BJ (cell line): Measurements from ENCODE around the gene NDUFB10. TPM values are rescaled to one million over a fixed set of nuclear protein-coding genes. Genes with fewer than 3 reads are reported as not detected.

Experiments
- CTCF ChIA-PET: fragments of 350-600 bp; formaldehyde crosslinking; extraction: SDS; loops from one replicate; lab custom pipeline; 2021; ENCODE audit warnings: antibody characterized with exemption, inconsistent platforms; lab: Yijun Ruan, JAX
- POLR2A ChIA-PET: fragments of 300-600 bp; sonication (Branson Sonifier 250); formaldehyde crosslinking; extraction: SDS; loops from one replicate; lab custom pipeline; 2021; ENCODE audit warnings: antibody characterized with exemption; lab: Charles Lee
- DNase-seq: peaks from one replicate; pipeline ENCODE4 v3.0.0-alpha.2; 2011; ENCODE audit warnings: low read depth
- H3K27me3 ChIP-seq: 2 replicates; pipeline ENCODE4 v1.6.0; 2011; ENCODE audit warnings: low read length; ENCODE audit not compliant: control insufficient read depth, insufficient read depth
- H3K36me3 ChIP-seq: 2 replicates; pipeline ENCODE4 v1.5.1; 2011; ENCODE audit warnings: low read length; ENCODE audit not compliant: control insufficient read depth, insufficient read depth
- H3K4me3 ChIP-seq: 2 replicates; pipeline ENCODE4 v1.5.1; 2011; ENCODE audit warnings: low read depth, mild to moderate bottlenecking, control low read depth, low read length
- polyA plus RNA-seq: library from polyadenylated mRNA; depleted of rRNA; stranded (reverse); fragments of >200 nt; gene quantifications from 2 replicates; pipeline ENCODE4 v1.2.3, GENCODE V29; 2011
- TF ChIP-seq, protein P1 (sequence below): IDR thresholded peaks from 2 replicates; pipeline ENCODE4 v1.5.1; 2011; ENCODE audit warnings: low read depth, mild to moderate bottlenecking, control low read depth, inconsistent platforms, low read length, moderate library complexity; ENCODE audit not compliant: insufficient read depth

Gene NDUFB10
- polyA plus RNA-seq, 1 experiment = 183 TPM

DNA sequence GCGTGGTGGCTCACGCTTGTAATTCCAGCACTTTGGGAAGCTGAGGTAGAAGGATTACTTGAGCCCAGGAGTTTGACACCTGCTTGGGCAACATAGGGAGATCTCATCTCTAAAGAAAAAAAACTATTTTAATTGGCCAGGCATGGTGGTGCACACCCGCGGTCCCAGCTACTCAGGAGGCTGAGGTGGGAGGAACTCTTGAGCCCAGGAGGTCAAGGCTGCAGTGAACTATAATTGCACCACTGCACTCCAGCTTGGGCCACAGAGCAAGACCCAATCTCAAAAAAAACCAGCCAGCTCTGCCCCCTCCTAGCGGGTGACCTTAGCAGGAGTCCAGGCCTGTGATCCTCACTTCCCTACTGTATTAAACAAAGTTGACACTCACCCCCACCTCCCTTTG lies 35.2 kb upstream of the NDUFB10 start:
- no peak overlapping the region for H3K4me3 ChIP-seq
- no peak for DNase-seq
- CTCF ChIA-PET = interaction anchor here (1.4 to 2.7 kb wide), 4 partner anchors 9 to 60 kb away, joined by 4 to 23 read pairs (median 7); no protein-coding TSS in a partner anchor
- H3K36me3 ChIP-seq = no peaks in the 10 kb centered on the region
- TF ChIP-seq, protein P1, sequence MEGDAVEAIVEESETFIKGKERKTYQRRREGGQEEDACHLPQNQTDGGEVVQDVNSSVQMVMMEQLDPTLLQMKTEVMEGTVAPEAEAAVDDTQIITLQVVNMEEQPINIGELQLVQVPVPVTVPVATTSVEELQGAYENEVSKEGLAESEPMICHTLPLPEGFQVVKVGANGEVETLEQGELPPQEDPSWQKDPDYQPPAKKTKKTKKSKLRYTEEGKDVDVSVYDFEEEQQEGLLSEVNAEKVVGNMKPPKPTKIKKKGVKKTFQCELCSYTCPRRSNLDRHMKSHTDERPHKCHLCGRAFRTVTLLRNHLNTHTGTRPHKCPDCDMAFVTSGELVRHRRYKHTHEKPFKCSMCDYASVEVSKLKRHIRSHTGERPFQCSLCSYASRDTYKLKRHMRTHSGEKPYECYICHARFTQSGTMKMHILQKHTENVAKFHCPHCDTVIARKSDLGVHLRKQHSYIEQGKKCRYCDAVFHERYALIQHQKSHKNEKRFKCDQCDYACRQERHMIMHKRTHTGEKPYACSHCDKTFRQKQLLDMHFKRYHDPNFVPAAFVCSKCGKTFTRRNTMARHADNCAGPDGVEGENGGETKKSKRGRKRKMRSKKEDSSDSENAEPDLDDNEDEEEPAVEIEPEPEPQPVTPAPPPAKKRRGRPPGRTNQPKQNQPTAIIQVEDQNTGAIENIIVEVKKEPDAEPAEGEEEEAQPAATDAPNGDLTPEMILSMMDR = no peak
- H3K27me3 ChIP-seq = peaks cover 23% of the 10 kb centered on the region
- POLR2A ChIA-PET = no interaction called here

DNA sequence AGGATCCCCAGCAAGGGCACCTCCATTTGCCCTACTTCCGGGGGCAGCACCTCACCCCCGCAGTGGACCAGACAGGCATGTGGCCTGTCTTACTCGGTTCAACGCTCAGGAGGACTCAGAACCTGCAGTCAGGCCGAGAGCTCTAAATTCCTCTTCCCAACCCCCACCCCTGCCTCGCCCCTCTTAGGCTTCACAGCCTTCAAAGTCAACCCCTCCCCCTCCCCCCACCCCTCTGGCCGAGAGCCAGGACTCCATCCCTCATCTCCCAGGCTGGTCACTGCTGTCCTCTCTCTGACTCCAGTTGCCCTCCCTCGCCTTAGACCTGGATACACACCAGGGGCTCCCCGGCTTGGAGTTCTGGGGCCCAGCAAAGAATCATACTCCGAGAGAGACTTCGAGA lies 33.1 kb upstream of the NDUFB10 start:
- ChIA-PET CTCF (no interaction called here), POLR2A (no interaction called here)
- no peaks in the 10 kb centered on the region for H3K36me3 ChIP-seq
- no peak overlapping the region for H3K4me3 ChIP-seq
- DNase-seq = no peak
- H3K27me3 ChIP-seq = peaks cover 8% of the 10 kb centered on the region
- TF ChIP-seq, protein P1 = no peak

DNA sequence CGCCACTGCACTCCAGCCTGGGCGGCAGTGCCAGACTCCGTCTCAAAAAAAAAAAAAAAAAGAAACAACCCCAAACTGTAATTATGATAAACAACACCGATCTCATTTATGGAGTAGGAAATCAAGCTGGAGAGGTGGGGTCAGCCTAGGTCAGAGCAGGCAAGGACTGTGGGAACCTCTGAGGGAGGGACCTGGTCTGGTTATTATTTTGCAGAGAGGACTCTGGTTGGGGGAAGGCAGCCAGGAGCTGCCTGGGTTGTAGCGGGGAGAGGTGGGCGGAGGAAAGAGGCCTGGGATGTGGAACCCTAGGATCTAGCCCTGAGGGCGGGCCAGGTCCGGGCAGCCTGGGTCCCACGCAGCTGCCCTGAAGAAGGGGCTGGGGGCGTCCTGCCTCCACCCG lies 30.2 kb upstream of the NDUFB10 start:
- Histone ChIP-seq H3K27me3 (no peaks in the 10 kb centered on the region), H3K36me3 (no peaks in the 10 kb centered on the region), H3K4me3 (peak overlapping the region; percentile 54)
- DNase-seq = no peak
- CTCF ChIA-PET = interaction anchor here (0.6 to 4.5 kb wide), 26 partner anchors 8 to 311 kb away, joined by 3 to 48 read pairs (median 5); partner anchors contain the start of genes MEIOB, MSRB1 and RPS2
- POLR2A ChIA-PET = interaction anchor here (0.6 kb wide), 1 partner anchor 211 kb away, joined by 3 read pairs; no protein-coding TSS in a partner anchor
- TF ChIP-seq, protein P1 = no peak

DNA sequence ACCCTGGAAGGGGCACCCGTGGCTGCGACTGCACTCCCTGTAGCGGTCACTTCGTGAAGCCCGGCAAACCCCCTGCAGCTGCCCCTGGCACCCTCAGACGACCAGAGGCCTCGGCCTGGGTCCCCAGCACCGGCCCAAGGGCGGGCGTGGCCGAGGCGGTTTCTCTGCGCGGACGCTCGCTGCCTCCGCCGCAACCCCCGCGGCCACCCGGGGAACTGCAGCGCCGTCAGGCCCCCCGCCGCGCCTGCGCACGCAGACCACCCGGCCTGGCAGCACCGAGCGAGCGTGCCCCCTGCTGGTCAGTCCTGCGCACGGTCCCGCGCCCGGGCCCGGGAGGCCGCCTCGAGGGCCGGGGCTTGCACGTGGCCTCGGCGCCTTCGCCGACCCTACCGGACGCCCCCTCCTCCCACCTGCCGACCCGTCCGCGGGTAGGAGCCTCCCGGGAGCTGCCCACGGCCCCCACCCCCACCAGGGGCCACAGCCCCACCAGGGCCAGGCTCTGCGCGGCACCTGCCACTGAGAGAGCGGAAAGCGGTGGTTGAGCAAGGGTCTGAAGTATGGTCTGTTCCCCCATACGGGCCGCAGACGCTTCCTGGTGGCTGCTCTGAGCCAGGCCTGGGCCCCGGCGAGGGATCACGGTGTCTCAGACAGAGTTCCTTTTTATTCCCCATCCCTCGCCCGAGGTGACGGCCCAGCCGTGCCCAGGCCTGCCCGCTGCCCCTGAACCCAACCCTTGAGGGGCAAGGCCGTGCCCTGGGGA lies 29.6 kb upstream of the NDUFB10 start:
- H3K4me3 ChIP-seq = peak overlapping the region; percentile 54
- DNase-seq = no peak
- CTCF ChIA-PET = interaction anchor here (0.6 to 4.5 kb wide), 25 partner anchors 10 to 311 kb away, joined by 3 to 48 read pairs (median 5); partner anchors contain the start of genes MEIOB, MSRB1 and RPS2
- H3K36me3 ChIP-seq = no peaks in the 10 kb centered on the region
- POLR2A ChIA-PET = interaction anchor here (0.6 kb wide), 1 partner anchor 211 kb away, joined by 3 read pairs; no protein-coding TSS in a partner anchor
- TF ChIP-seq, protein P1 = peak; percentile 34
- no peaks in the 10 kb centered on the region for H3K27me3 ChIP-seq

DNA sequence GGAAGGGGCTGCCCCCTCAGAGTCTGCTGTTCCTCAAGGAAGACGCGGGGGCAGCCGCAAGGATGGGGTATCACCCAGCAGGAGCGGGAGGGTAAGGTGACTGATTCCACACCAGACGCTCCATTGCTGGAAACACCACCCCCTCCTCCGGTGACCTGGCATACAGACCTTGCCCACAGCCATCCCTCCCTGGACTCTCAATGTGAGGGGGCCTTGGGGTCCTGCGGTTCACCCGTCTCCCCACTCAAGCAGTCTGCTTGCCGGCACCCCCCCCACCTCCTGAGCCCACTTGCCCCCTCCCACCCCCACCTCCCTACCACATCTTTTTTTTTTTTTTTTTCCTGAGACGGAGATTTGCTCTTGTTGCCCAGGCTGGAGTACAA lies 29.0 kb upstream of the NDUFB10 start:
- Histone ChIP-seq H3K27me3 (no peaks in the 10 kb centered on the region), H3K36me3 (no peaks in the 10 kb centered on the region), H3K4me3 (no peak overlapping the region)
- CTCF ChIA-PET = interaction anchor here (0.6 to 4.5 kb wide), 10 partner anchors 10 to 312 kb away, joined by 3 to 48 read pairs (median 10); partner anchors contain the start of genes MEIOB and MSRB1
- TF ChIP-seq, protein P1 = no peak
- POLR2A ChIA-PET = no interaction called here
- DNase-seq = no peak
